ENCODE measurements around the gene GABRG3.

GABRG3 gene

DNA sequence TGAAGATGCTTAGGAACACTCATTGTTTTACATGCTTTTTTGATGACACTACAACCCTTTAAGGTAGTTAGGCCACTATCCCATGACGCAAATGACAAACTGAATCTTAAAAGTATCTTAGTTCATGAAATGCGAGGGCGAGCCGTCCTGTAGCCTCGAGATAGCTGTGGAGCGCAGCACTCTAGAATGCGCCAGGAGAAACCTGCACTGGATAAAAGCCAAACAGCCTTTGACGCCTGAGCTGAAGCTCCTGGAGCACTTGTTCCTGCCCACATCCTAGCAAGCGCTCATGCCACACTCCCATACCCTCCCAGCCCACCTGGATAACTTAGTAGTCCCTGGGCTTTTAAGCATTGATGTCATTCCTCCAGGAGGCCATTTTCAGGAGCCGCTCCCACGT is 516.9 kb downstream of the GABRG3 start:
- no peak for DNase-seq (ENCODE audit: insufficient read length, low spot score)
- no peak for FAIRE-seq
- TF ChIP-seq PAX5 (IDR thresholded peaks at IDR 0.05; ENCODE audit: insufficient read depth, low read length, severe bottlenecking) (no peak), POU2F2 (IDR thresholded peaks at IDR 0.05; ENCODE audit: low read depth, low read length) (no peak), TAF1 (IDR thresholded peaks at IDR 0.05; ENCODE audit: low read depth, low read length) (no peak), SPI1 (IDR thresholded peaks at IDR 0.05; ENCODE audit: low read depth, low read length) (no peak), POLR2AphosphoS5 (IDR thresholded peaks at IDR 0.05; ENCODE audit: low read depth, low read length) (no peak), POLR2A (IDR thresholded peaks at IDR 0.05; ENCODE audit: low read depth, low read length) (no peak)

- no peak for TF ChIP-seq SPI1 (IDR thresholded peaks at IDR 0.05; ENCODE audit: low read depth, low read length)
- no peak for FAIRE-seq
- no peak for DNase-seq (ENCODE audit: insufficient read length, low spot score)
Observed at GRCh38 chr15:27490867-27491595, 520.0 kb downstream of the GABRG3 start.

GRCh38 chr15:27491666-27492621 is 521.0 kb downstream of the GABRG3 start:
- FAIRE-seq: no peak
- no peak for DNase-seq (ENCODE audit: insufficient read length, low spot score)
- no peak for TF ChIP-seq POLR2AphosphoS5 (IDR thresholded peaks at IDR 0.05; ENCODE audit: low read depth, low read length)
- no peak for TF ChIP-seq PAX5 (IDR thresholded peaks at IDR 0.05; ENCODE audit: insufficient read depth, low read length, severe bottlenecking)
- no peak for TF ChIP-seq SPI1 (IDR thresholded peaks at IDR 0.05; ENCODE audit: low read depth, low read length)
- TF ChIP-seq TAF1 (IDR thresholded peaks at IDR 0.05; ENCODE audit: low read depth, low read length): no peak
- no peak for TF ChIP-seq POLR2A (IDR thresholded peaks at IDR 0.05; ENCODE audit: low read depth, low read length)
- no peak for TF ChIP-seq POU2F2 (IDR thresholded peaks at IDR 0.05; ENCODE audit: low read depth, low read length)

DNA sequence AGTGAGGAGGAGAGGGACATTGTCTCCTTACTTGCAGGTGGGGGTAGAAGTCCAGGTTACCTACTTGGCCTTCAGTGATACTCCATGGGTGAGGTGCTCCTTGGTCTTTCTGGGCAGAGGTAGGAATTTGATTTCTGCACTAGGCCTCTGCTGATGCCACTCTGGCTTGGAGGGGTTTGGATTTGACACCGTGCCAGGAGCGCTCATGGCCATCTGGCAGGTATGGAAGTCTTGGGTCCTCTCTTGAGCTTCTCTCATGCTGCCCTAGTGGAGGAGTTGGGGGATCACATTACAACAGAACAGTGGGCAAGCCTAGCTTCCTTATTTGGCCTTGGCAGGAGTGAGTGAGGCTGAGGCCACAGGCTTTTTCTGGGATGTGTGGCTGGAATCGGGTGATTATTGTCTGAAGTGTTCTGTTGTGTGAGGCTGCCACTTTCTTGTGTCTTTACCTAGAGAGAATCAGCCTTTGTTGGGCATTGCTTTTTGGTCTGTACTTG is 525.0 kb downstream of the GABRG3 start:
- DNase-seq (ENCODE audit: insufficient read length, low spot score): no peak
- FAIRE-seq: no peak
- no peak for TF ChIP-seq PAX5 (IDR thresholded peaks at IDR 0.05; ENCODE audit: insufficient read depth, low read length, severe bottlenecking)
- TF ChIP-seq POLR2AphosphoS5 (IDR thresholded peaks at IDR 0.05; ENCODE audit: low read depth, low read length): no peak
- no peak for TF ChIP-seq POLR2A (IDR thresholded peaks at IDR 0.05; ENCODE audit: low read depth, low read length)
- TF ChIP-seq POU2F2 (IDR thresholded peaks at IDR 0.05; ENCODE audit: low read depth, low read length): no peak
- no peak for TF ChIP-seq TAF1 (IDR thresholded peaks at IDR 0.05; ENCODE audit: low read depth, low read length)
- no peak for TF ChIP-seq SPI1 (IDR thresholded peaks at IDR 0.05; ENCODE audit: low read depth, low read length)

- DNase-seq (ENCODE audit: insufficient read length, low spot score) (no peak), FAIRE-seq (no peak)
- TF ChIP-seq POLR2AphosphoS5 (IDR thresholded peaks at IDR 0.05; ENCODE audit: low read depth, low read length): no peak
- TF ChIP-seq SPI1 (IDR thresholded peaks at IDR 0.05; ENCODE audit: low read depth, low read length): no peak
- TF ChIP-seq POU2F2 (IDR thresholded peaks at IDR 0.05; ENCODE audit: low read depth, low read length): no peak
- TF ChIP-seq TAF1 (IDR thresholded peaks at IDR 0.05; ENCODE audit: low read depth, low read length): no peak
- no peak for TF ChIP-seq PAX5 (IDR thresholded peaks at IDR 0.05; ENCODE audit: insufficient read depth, low read length, severe bottlenecking)
- TF ChIP-seq POLR2A (IDR thresholded peaks at IDR 0.05; ENCODE audit: low read depth, low read length): no peak
Observed at GRCh38 chr15:27498700-27499099, 527.7 kb downstream of the GABRG3 start.

DNA sequence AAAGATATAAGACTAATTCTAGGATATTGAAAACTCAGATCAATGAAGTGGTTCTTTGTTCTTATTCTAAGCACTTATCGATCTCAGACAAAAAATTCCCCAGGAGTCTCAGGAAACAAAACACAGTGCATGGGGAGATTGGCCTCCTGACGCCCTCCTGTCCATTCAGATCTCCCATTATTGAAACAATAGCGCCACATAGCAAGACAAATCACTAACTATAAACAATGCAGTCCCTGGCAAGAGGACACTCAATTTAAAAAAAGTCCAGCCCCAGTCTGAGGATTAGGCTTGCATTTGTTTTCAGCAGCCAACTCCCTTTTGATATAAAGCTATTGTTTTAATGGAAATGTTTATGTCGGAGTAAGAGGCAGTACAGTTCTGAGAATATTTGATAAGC is 528.2 kb downstream of the GABRG3 start:
- FAIRE-seq (no peak), DNase-seq (ENCODE audit: insufficient read length, low spot score) (no peak)
- no peak for TF ChIP-seq POU2F2 (IDR thresholded peaks at IDR 0.05; ENCODE audit: low read depth, low read length)
- TF ChIP-seq POLR2A (IDR thresholded peaks at IDR 0.05; ENCODE audit: low read depth, low read length): no peak
- no peak for TF ChIP-seq PAX5 (IDR thresholded peaks at IDR 0.05; ENCODE audit: insufficient read depth, low read length, severe bottlenecking)
- no peak for TF ChIP-seq TAF1 (IDR thresholded peaks at IDR 0.05; ENCODE audit: low read depth, low read length)
- no peak for TF ChIP-seq SPI1 (IDR thresholded peaks at IDR 0.05; ENCODE audit: low read depth, low read length)
- no peak for TF ChIP-seq POLR2AphosphoS5 (IDR thresholded peaks at IDR 0.05; ENCODE audit: low read depth, low read length)

DNA sequence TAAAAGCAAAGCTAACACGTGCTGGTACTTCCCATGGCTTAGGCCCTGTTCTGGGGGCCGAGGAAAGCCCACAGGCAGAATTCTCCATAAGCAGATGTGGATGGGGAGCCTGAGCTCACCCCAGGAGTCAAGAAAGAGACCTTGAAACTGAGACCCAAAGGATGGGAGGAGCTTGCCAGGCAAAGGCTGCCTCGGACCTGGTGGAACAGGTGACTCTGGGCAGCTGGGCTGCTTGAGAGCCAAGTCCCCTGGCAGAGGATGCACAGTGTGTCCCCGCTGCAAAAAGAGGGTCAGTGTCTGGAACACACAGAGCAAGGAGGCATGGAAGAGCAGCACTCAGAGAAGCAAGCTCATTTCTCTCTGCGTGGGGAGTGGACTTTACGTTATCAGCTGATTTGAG is 528.7 kb downstream of the GABRG3 start:
- DNase-seq (ENCODE audit: insufficient read length, low spot score) (no peak), FAIRE-seq (no peak)
- no peak for TF ChIP-seq POU2F2 (IDR thresholded peaks at IDR 0.05; ENCODE audit: low read depth, low read length)
- TF ChIP-seq TAF1 (IDR thresholded peaks at IDR 0.05; ENCODE audit: low read depth, low read length): no peak
- no peak for TF ChIP-seq POLR2A (IDR thresholded peaks at IDR 0.05; ENCODE audit: low read depth, low read length)
- no peak for TF ChIP-seq POLR2AphosphoS5 (IDR thresholded peaks at IDR 0.05; ENCODE audit: low read depth, low read length)
- TF ChIP-seq SPI1 (IDR thresholded peaks at IDR 0.05; ENCODE audit: low read depth, low read length): no peak
- TF ChIP-seq PAX5 (IDR thresholded peaks at IDR 0.05; ENCODE audit: insufficient read depth, low read length, severe bottlenecking): no peak

- FAIRE-seq (no peak), DNase-seq (ENCODE audit: insufficient read length, low spot score) (no peak)
- no peak for TF ChIP-seq TAF1 (IDR thresholded peaks at IDR 0.05; ENCODE audit: low read depth, low read length)
- TF ChIP-seq POLR2AphosphoS5 (IDR thresholded peaks at IDR 0.05; ENCODE audit: low read depth, low read length): no peak
- TF ChIP-seq POLR2A (IDR thresholded peaks at IDR 0.05; ENCODE audit: low read depth, low read length): no peak
- TF ChIP-seq SPI1 (IDR thresholded peaks at IDR 0.05; ENCODE audit: low read depth, low read length): no peak
- no peak for TF ChIP-seq PAX5 (IDR thresholded peaks at IDR 0.05; ENCODE audit: insufficient read depth, low read length, severe bottlenecking)
- no peak for TF ChIP-seq POU2F2 (IDR thresholded peaks at IDR 0.05; ENCODE audit: low read depth, low read length)
Observed at GRCh38 chr15:27500206-27500605, 529.2 kb downstream of the GABRG3 start.

- FAIRE-seq: no peak
- TF ChIP-seq TAF1 (IDR thresholded peaks at IDR 0.05; ENCODE audit: low read depth, low read length) (no peak), POU2F2 (IDR thresholded peaks at IDR 0.05; ENCODE audit: low read depth, low read length) (no peak), POLR2A (IDR thresholded peaks at IDR 0.05; ENCODE audit: low read depth, low read length) (no peak), SPI1 (IDR thresholded peaks at IDR 0.05; ENCODE audit: low read depth, low read length) (no peak), POLR2AphosphoS5 (IDR thresholded peaks at IDR 0.05; ENCODE audit: low read depth, low read length) (no peak), PAX5 (IDR thresholded peaks at IDR 0.05; ENCODE audit: insufficient read depth, low read length, severe bottlenecking) (no peak)
Observed at GRCh38 chr15:27506752-27507151, 535.8 kb downstream of the GABRG3 start.

More at GRCh38 chr15:27506752-27507151, 535.8 kb downstream of the GABRG3 start:
- no peak for DNase-seq (ENCODE audit: insufficient read length, low spot score)

Measured in GM12891 (cell line).